A549 treated with GW870086 at 1 μM for 4 hours (cell line): ENCODE data around the gene HERPUD2. TPM values are rescaled to one million over a fixed set of nuclear protein-coding genes. Genes with fewer than 3 reads are reported as not detected.

Experiments
- total RNA-seq: library from RNA; stranded (reverse); fragments of 200-300 nt; extraction: Qiagen RNA extraction; gene quantifications from 5 replicates; pipeline ENCODE4 v1.2.3, GENCODE V29; 2022; ENCODE audit warnings: low read depth

HERPUD2 gene
- total RNA-seq, result 15.0 to 22.6 TPM (median 19.8 TPM) in 5 replicates

DNA sequence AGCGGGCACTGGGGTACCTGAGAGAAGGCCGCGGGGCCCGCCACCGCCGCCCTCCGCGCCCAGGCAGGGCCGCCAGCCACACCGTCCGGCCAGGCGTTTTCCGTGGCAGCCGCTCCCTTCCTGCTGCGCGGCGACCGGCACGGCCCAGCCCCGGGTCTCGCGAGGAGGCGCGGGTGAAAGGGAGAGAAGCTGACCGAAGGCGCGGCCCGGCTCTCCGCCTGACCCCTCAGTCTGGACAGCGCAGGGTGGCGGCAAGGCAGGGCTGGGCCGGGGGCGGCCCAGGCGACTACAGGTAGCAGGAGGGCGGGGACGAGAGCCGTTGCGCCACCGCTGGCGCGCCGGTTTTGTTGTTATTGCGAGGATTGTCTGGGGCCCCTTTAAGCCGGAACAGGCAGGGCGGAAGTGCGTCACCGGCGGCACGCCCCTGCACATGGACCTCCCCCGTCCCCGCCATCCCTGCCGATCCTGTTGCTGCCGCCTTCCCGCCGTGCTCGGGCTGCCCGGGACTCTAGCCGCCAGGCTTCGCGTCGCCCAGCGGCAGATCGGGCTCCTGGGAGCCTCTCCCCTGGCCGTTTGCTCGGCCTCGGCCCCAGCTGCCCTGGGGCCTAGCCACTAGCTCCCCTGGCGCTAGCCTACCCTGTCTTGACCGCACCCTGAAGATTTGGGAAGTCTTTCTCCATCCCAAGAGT, at the start of gene HERPUD2:
TSS of gene HERPUD2 (minus strand) at position 352 of the 689 bp plus-strand sequence. CDS start 805 bp downstream, outside the sequence.

Other genes with a start within 250 kb of the HERPUD2 start
- 169 to 220 TPM (median 207 TPM) in 5 replicates for gene SEPTIN7, start 105.9 kb upstream of the HERPUD2 start, total RNA-seq